Activated CD8-positive, alpha-beta T cell treated with anti-CD3 and anti-CD28 coated beads for 36 hours (primary cell): ENCODE data around the gene CREBZF. TPM values are rescaled to one million over a fixed set of nuclear protein-coding genes. Genes with fewer than 3 reads are reported as not detected.

Experiments
- ATAC-seq: fragments of 200-7000 bp; cut with Tn5 transposase; one replicate; pipeline ENCODE4 v1.10.0; 2021; ENCODE audit warnings: mild to moderate bottlenecking, moderate library complexity
- CTCF ChIA-PET: fragments of 350-600 bp; sonication (Branson Sonifier 250); formaldehyde crosslinking; loops from one replicate; lab custom pipeline; 2021; ENCODE audit warnings: antibody characterized with exemption; lab: Charles Lee
- POLR2A ChIA-PET: fragments of 350-600 bp; sonication (Branson Sonifier 250); formaldehyde crosslinking; loops from one replicate; lab custom pipeline; 2021; ENCODE audit warnings: antibody characterized with exemption; lab: Charles Lee
- DNase-seq: peaks from one replicate; pipeline ENCODE4 v3.0.0-alpha.2; 2020
- H3K27ac Mint-ChIP-seq: one replicate; pipeline ENCODE4 v1.8.0; 2021; ENCODE audit warnings: mild to moderate bottlenecking, mixed read lengths
- H3K27me3 Mint-ChIP-seq: one replicate; pipeline ENCODE4 v1.8.0; 2021; ENCODE audit warnings: mixed read lengths
- H3K36me3 Mint-ChIP-seq: one replicate; pipeline ENCODE4 v1.8.0; 2021; ENCODE audit warnings: low read depth, mixed read lengths
- H3K4me1 Mint-ChIP-seq: one replicate; pipeline ENCODE4 v1.8.0; 2021; ENCODE audit warnings: low read depth, mixed read lengths
- H3K4me3 Mint-ChIP-seq: one replicate; pipeline ENCODE4 v1.8.0; 2021; ENCODE audit warnings: mild to moderate bottlenecking, moderate library complexity, mixed read lengths
- H3K9me3 Mint-ChIP-seq: one replicate; pipeline ENCODE4 v1.8.0; 2021; ENCODE audit warnings: mixed read lengths
- CTCF ChIP-seq: fragments of 200-600 bp; IDR thresholded peaks from one replicate; pipeline ENCODE4 v1.8.0; 2022; ENCODE audit warnings: antibody characterized with exemption, mild to moderate bottlenecking
- intact Hi-C: fragments of 100-400 bp; cut with micrococcal nuclease; formaldehyde crosslinking; loops from one replicate; pipeline ENCODE4 v1.10.0; 2022
- total RNA-seq, 2 experiments: library from RNA; stranded (reverse); gene quantifications; one replicate each; pipeline ENCODE4 v1.2.3, GENCODE V29; 2021

The CREBZF gene
- 10 to 100 TPM; 44.8 to 46.5 TPM for total RNA-seq

GRCh38 chr11:85664615-85665481 is at the start of gene CREBZF:
Gene CREBZF (minus strand): TSS chr11:85665129. CDS start chr11:85664875, 254 bp downstream.
- Mint-ChIP-seq H3K27ac (peak within 1 kb of the TSS; percentile 97), H3K27me3 (no peaks in the 10 kb centered on the region), H3K36me3 (peaks cover 40% of the 10 kb centered on the region), H3K4me1 (peaks cover 26% of the 10 kb centered on the region), H3K9me3 (no peaks in the 10 kb centered on the region), H3K4me3 (peak within 1 kb of the TSS; percentile 99)
- ATAC-seq (peak; percentile 86), DNase-seq (peak; percentile 96)
- no peak for TF ChIP-seq CTCF
- POLR2A ChIA-PET: interaction anchor here (0.6 to 4.3 kb wide), 16 partner anchors 8 to 190 kb away, joined by 3 to 38 read pairs (median 4); partner anchors contain the start of genes CCDC83, DLG2, TMEM126A and TMEM126B
- CTCF ChIA-PET: interaction anchor here (0.8 to 2.1 kb wide), 4 partner anchors 16 to 28 kb away, joined by 3 to 7 read pairs (median 3); partner anchors contain the start of gene TMEM126A
- intact Hi-C loops: loop anchor here (5.0 to 10.0 kb wide), 3 partner anchors 38 to 160 kb away; partner anchors contain the start of genes DLG2 and TMEM126B

- no peak overlapping the region for H3K27ac Mint-ChIP-seq
- no peaks in the 10 kb centered on the region for H3K27me3 Mint-ChIP-seq
- no peak for DNase-seq
- H3K4me3 Mint-ChIP-seq: no peak overlapping the region
- intact Hi-C loops: no loop called here
- no peak for TF ChIP-seq CTCF
- CTCF ChIA-PET: interaction anchor here (1.2 to 2.0 kb wide), 3 partner anchors 9 to 142 kb away, joined by 3 to 6 read pairs (median 5); partner anchors contain the start of gene CCDC83
- peaks cover 16% of the 10 kb centered on the region for H3K4me1 Mint-ChIP-seq
- ATAC-seq: no peak
- no peaks in the 10 kb centered on the region for H3K9me3 Mint-ChIP-seq
- no peaks in the 10 kb centered on the region for H3K36me3 Mint-ChIP-seq
- POLR2A ChIA-PET: no interaction called here
Measured at GRCh38 chr11:85712953-85713352, 48.0 kb upstream of the CREBZF start.

- Mint-ChIP-seq H3K9me3 (no peaks in the 10 kb centered on the region), H3K4me1 (no peaks in the 10 kb centered on the region), H3K4me3 (no peak overlapping the region), H3K27ac (no peak overlapping the region), H3K36me3 (no peaks in the 10 kb centered on the region), H3K27me3 (no peaks in the 10 kb centered on the region)
- intact Hi-C loops: no loop called here
- POLR2A ChIA-PET: no interaction called here
- no peak for TF ChIP-seq CTCF
- ATAC-seq (no peak), DNase-seq (no peak)
- CTCF ChIA-PET: interaction anchor here (1.2 to 1.6 kb wide), 2 partner anchors 19 to 41 kb away, joined by 3 read pairs; no protein-coding TSS in a partner anchor
Measured at GRCh38 chr11:85710917-85711316, 46.0 kb upstream of the CREBZF start.

GRCh38 chr11:85709941-85710702 is 45.2 kb upstream of the CREBZF start:
- Mint-ChIP-seq H3K36me3 (no peaks in the 10 kb centered on the region), H3K4me3 (no peak overlapping the region), H3K27ac (no peak overlapping the region), H3K9me3 (no peaks in the 10 kb centered on the region), H3K4me1 (no peaks in the 10 kb centered on the region), H3K27me3 (no peaks in the 10 kb centered on the region)
- DNase-seq (no peak), ATAC-seq (no peak)
- CTCF ChIA-PET: interaction anchor here (1.2 kb wide), 1 partner anchor 18 kb away, joined by 3 read pairs; no protein-coding TSS in a partner anchor
- intact Hi-C loops: no loop called here
- POLR2A ChIA-PET: no interaction called here
- TF ChIP-seq CTCF: no peak
